ENCODE results near the gene MESD. TPM values are rescaled to one million over a fixed set of nuclear protein-coding genes. Genes with fewer than 3 reads are reported as not detected.
A peak's percentile ranks its signal among the peaks of the same experiment; 100 is the strongest.

MESD gene
- total RNA-seq, 1 experiment from 2014 or later = 30.2 TPM

DNA sequence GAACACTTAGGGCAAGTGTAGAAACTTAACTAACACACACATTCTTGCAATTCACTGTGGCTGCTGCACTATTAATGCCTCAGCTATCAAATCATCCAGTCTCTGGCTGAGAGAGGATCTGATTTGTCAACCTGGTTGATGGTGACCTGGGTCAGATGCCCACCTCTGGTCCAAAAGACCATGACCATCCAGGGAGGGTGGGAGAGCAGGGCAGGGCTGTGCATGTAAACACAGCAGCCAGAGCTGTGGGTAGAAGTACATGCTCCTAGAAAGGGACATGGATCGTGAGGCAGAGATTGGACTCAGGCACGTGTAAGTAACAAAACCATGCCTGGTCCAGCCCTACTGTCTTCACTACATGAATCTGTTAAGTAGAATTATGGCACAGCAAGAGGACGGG lies 17.3 kb downstream of the MESD start:
- no peaks in the 10 kb centered on the region for H3K9me3 Mint-ChIP-seq (ENCODE audit: unreplicated experiment)
- no TSS peak for BruUV-seq (replicated peaks)
- no peak overlapping the region for H3K27ac Mint-ChIP-seq (ENCODE audit: low read depth, unreplicated experiment)
- peaks cover 12% of the 10 kb centered on the region for H3K36me3 Mint-ChIP-seq (ENCODE audit: insufficient read depth, unreplicated experiment)
- DNase-seq (ENCODE audit: unreplicated experiment) = no peak
- no peaks in the 10 kb centered on the region for H3K4me1 Mint-ChIP-seq (ENCODE audit: insufficient read depth, unreplicated experiment)
- intact Hi-C loops (cut with micrococcal nuclease) = no loop called here
- H3K4me3 Mint-ChIP-seq (ENCODE audit: unreplicated experiment) = no peak overlapping the region
- ChIA-PET CTCF (interaction anchor here (1.0 to 7.7 kb wide), 5 partner anchors 11 to 516 kb away, joined by 3 to 133 read pairs (median 70); partner anchors contain the start of gene CEMIP), POLR2A (no interaction called here)
- no peaks in the 10 kb centered on the region for H3K27me3 Mint-ChIP-seq (ENCODE audit: insufficient read depth, unreplicated experiment)
- TF ChIP-seq, protein P1, sequence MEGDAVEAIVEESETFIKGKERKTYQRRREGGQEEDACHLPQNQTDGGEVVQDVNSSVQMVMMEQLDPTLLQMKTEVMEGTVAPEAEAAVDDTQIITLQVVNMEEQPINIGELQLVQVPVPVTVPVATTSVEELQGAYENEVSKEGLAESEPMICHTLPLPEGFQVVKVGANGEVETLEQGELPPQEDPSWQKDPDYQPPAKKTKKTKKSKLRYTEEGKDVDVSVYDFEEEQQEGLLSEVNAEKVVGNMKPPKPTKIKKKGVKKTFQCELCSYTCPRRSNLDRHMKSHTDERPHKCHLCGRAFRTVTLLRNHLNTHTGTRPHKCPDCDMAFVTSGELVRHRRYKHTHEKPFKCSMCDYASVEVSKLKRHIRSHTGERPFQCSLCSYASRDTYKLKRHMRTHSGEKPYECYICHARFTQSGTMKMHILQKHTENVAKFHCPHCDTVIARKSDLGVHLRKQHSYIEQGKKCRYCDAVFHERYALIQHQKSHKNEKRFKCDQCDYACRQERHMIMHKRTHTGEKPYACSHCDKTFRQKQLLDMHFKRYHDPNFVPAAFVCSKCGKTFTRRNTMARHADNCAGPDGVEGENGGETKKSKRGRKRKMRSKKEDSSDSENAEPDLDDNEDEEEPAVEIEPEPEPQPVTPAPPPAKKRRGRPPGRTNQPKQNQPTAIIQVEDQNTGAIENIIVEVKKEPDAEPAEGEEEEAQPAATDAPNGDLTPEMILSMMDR (IDR thresholded peaks at IDR 0.05; ENCODE audit: unreplicated experiment) = no peak

DNA sequence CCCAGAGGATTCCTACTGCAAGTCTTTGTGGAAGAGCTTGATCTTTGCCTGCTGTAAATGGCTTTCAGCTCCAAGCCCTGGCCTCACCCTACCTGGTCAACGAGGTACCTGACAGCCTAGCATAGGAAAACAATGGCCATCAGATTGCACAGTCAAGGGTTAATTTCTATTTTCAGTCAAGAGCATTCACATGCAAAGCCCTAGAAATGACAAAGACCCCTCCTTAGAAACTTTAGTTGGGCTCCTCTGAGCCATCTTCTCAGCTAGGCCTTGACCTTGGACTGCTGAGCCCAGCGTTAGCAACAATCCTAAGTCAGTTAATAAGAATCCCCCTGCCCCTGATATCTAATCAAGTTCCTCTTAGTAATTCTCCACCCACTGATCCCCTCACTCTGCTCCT lies 18.5 kb downstream of the MESD start:
- intact Hi-C loops (cut with micrococcal nuclease) = loop anchor here (2.0 kb wide), 1 partner anchor 310 kb away; no protein-coding TSS in a partner anchor
- ChIA-PET POLR2A (interaction anchor here (0.6 kb wide), 2 partner anchors 30 to 316 kb away, joined by 3 read pairs; no protein-coding TSS in a partner anchor), CTCF (interaction anchor here (0.6 to 7.7 kb wide), 16 partner anchors 9 to 515 kb away, joined by 3 to 133 read pairs (median 6); partner anchors contain the start of gene CEMIP)
- Mint-ChIP-seq H3K27ac (ENCODE audit: low read depth, unreplicated experiment) (no peak overlapping the region), H3K27me3 (ENCODE audit: insufficient read depth, unreplicated experiment) (no peaks in the 10 kb centered on the region), H3K4me1 (ENCODE audit: insufficient read depth, unreplicated experiment) (no peaks in the 10 kb centered on the region), H3K9me3 (ENCODE audit: unreplicated experiment) (no peaks in the 10 kb centered on the region), H3K4me3 (ENCODE audit: unreplicated experiment) (no peak overlapping the region), H3K36me3 (ENCODE audit: insufficient read depth, unreplicated experiment) (peaks cover 6% of the 10 kb centered on the region)
- TF ChIP-seq, protein P1 (IDR thresholded peaks at IDR 0.05; ENCODE audit: unreplicated experiment) = no peak
- BruUV-seq (replicated peaks) = no TSS peak
- DNase-seq (ENCODE audit: unreplicated experiment) = no peak

DNA sequence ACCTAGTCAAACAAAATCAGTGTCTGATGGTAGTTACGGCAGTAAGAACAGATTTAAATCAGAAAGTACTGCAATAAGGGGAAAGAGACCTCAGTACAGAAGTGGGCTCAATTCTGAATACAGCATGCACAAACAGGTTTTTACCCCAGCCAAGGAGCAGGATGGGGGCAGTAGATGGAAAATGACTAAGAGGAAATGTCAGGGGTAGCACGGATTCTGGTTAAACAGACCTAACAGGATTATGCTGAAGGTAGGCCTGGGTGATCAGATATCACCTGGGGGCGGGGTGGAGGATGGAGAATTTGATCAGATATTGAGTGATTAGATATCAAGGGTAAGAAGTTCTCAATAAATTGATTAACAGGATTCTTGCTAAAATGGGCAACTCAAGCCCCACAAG lies 19.0 kb downstream of the MESD start:
- Mint-ChIP-seq H3K27ac (ENCODE audit: low read depth, unreplicated experiment) (no peak overlapping the region), H3K4me3 (ENCODE audit: unreplicated experiment) (no peak overlapping the region), H3K4me1 (ENCODE audit: insufficient read depth, unreplicated experiment) (no peaks in the 10 kb centered on the region), H3K27me3 (ENCODE audit: insufficient read depth, unreplicated experiment) (no peaks in the 10 kb centered on the region), H3K36me3 (ENCODE audit: insufficient read depth, unreplicated experiment) (peaks cover 4% of the 10 kb centered on the region), H3K9me3 (ENCODE audit: unreplicated experiment) (no peaks in the 10 kb centered on the region)
- no peak for DNase-seq (ENCODE audit: unreplicated experiment)
- intact Hi-C loops (cut with micrococcal nuclease) = loop anchor here (1.0 to 2.0 kb wide), 5 partner anchors 59 to 515 kb away; partner anchors contain the start of gene CEMIP
- TF ChIP-seq, protein P1 (IDR thresholded peaks at IDR 0.05; ENCODE audit: unreplicated experiment) = no peak
- no TSS peak for BruUV-seq (replicated peaks)
- ChIA-PET CTCF (interaction anchor here (0.6 to 7.7 kb wide), 37 partner anchors 9 to 1673 kb away, joined by 3 to 133 read pairs (median 5); partner anchors contain the start of gene CEMIP), POLR2A (interaction anchor here (0.9 to 2.7 kb wide), 3 partner anchors 191 to 515 kb away, joined by 3 to 15 read pairs (median 6); partner anchors contain the start of gene CEMIP)

DNA sequence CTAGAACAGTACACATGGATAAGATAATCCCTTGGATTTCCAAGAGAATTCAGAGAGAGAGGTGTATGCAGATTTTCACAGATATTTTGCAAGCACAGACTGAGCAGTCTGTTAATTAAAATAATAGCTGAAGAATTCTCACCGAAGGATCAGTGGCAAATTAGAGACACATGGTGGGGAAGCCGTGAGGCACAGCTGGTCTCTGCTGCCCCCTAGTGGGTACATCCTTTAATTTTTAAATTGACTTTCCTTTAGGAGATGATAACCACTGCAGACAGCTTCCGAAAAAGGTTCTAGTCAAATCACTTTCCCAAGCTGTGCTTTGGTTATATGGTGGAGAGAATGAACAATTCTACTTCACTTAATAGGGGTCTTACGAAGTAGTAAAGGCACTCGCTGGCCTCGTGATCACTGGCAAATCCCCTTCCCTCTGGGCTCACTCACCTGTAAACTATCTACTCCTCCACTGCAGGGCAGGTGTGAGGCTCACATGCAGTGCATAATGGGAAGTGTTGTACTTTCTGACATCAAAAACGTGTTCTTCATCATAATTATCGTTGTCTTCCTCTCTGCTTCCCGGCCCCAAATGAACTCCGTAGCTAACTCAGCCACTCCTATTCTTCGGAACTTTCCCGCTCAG lies 19.5 kb downstream of the MESD start:
- POLR2A ChIA-PET = interaction anchor here (0.6 to 2.7 kb wide), 7 partner anchors 9 to 514 kb away, joined by 3 to 15 read pairs (median 3); partner anchors contain the start of gene CEMIP
- Mint-ChIP-seq H3K4me3 (ENCODE audit: unreplicated experiment) (no peak overlapping the region), H3K27ac (ENCODE audit: low read depth, unreplicated experiment) (no peak overlapping the region), H3K9me3 (ENCODE audit: unreplicated experiment) (no peaks in the 10 kb centered on the region), H3K4me1 (ENCODE audit: insufficient read depth, unreplicated experiment) (no peaks in the 10 kb centered on the region), H3K36me3 (ENCODE audit: insufficient read depth, unreplicated experiment) (peaks cover 5% of the 10 kb centered on the region), H3K27me3 (ENCODE audit: insufficient read depth, unreplicated experiment) (no peaks in the 10 kb centered on the region)
- DNase-seq (ENCODE audit: unreplicated experiment) = peak; percentile 71
- CTCF ChIA-PET = interaction anchor here (0.6 to 7.7 kb wide), 51 partner anchors 10 to 1674 kb away, joined by 3 to 133 read pairs (median 4); partner anchors contain the start of gene CEMIP
- BruUV-seq (replicated peaks) = no TSS peak
- TF ChIP-seq, protein P1 (IDR thresholded peaks at IDR 0.05; ENCODE audit: unreplicated experiment) = peak; percentile 79
- intact Hi-C loops (cut with micrococcal nuclease) = loop anchor here (1.0 to 2.0 kb wide), 5 partner anchors 59 to 515 kb away; partner anchors contain the start of gene CEMIP
